GM12873 (cell line): Measurements from ENCODE around the gene SRSF5.

ENCODE experiments used
- TF ChIP-seq, protein P1 (sequence below): IDR thresholded peaks from 2 replicates; pipeline ENCODE4 v1.5.1; 2012; ENCODE audit warnings: low read depth, mild to moderate bottlenecking, moderate library complexity, low read length, control low read depth; ENCODE audit not compliant: insufficient read depth; ENCODE audit errors: missing control alignments

Gene SRSF5

DNA sequence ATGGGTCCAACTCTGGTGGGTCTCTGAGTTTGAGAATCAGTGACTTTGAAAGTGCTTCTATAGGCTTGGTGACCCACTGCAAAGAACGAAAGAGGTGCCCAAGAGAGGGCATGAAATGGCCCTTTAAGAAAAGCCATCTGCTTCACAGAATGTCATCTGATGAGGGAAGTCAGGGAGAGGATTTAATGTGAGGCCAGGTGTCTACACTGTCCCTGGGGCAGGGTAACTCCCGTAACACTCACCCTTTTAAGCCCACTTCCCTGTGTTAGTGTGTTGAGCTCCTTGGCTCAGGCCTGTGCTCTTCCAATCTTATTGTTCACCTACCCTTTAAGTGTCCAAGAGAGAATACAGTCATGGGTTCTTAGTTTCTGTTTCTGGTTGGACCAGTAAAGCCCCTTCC, 16.4 kb upstream of the SRSF5 start:
- TF ChIP-seq, protein P1, sequence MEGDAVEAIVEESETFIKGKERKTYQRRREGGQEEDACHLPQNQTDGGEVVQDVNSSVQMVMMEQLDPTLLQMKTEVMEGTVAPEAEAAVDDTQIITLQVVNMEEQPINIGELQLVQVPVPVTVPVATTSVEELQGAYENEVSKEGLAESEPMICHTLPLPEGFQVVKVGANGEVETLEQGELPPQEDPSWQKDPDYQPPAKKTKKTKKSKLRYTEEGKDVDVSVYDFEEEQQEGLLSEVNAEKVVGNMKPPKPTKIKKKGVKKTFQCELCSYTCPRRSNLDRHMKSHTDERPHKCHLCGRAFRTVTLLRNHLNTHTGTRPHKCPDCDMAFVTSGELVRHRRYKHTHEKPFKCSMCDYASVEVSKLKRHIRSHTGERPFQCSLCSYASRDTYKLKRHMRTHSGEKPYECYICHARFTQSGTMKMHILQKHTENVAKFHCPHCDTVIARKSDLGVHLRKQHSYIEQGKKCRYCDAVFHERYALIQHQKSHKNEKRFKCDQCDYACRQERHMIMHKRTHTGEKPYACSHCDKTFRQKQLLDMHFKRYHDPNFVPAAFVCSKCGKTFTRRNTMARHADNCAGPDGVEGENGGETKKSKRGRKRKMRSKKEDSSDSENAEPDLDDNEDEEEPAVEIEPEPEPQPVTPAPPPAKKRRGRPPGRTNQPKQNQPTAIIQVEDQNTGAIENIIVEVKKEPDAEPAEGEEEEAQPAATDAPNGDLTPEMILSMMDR: no peak

DNA sequence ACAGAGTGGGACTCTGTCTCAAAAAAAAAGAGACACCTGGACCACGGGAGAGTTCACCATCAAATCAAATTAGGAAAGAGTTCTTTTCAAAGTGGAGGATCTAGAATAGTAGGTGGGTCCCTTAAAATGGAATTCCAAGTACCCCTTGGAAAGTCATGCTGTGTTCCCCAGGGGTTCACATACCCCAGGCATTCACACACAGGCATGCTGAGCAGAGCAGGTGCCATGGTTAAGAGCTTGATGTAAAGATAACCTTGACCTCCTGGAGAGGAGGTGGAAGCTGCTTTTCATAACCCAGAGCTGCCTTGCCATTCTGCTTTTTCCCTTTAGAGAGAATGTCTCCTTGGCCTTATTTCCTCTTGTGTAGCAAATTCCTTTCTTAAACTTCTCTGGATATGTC, 14.2 kb upstream of the SRSF5 start:
- TF ChIP-seq, protein P1: no peak

DNA sequence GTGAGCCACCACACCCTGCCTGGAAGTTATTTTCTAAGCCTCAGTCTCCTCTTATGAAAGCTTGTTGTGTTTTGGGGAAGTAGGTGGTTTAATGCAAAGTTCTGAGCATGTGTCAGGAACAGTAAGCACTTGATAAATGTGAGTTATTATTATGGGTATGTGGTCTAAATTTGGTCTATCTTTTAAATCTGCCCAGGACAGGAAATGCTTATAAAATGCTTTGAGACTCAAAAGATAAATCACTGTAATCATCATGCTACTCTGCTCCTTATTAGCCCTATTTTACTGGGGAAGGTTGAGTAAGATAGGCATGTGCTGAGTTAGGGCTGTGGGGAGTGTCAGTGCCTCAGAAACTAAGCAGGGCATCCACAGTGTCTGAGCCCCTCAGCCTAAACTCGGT, 13.1 kb upstream of the SRSF5 start:
- TF ChIP-seq, protein P1: no peak

- TF ChIP-seq, protein P1: no peak
Observed at GRCh38 chr14:69754487-69754886, 12.5 kb upstream of the SRSF5 start.

GRCh38 chr14:69755296-69755695, 11.6 kb upstream of the SRSF5 start:
- TF ChIP-seq, protein P1: no peak

GRCh38 chr14:69755784-69756183, 11.2 kb upstream of the SRSF5 start:
- TF ChIP-seq, protein P1: no peak

DNA sequence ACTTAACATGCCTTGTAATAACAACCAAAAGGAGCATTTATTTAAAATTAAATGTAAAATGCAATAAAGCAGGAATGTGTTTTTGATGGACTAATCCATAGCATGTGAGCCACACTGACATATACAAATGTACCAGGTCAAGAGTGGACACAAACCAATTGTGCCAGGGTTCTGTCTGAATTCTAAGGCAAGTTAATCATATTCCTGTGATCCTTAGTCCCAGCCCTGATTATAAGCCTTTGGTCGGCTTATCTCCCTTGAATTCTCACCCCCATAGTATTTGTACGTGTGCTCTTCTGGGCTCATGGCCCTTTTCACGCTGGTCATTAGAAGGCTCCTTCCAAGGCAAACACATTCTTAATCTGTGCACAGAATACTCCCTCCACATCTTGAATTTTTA, 10.6 kb upstream of the SRSF5 start:
- TF ChIP-seq, protein P1: no peak
